ENCODE measurements around the gene COX4I1.
"Not testable (repeated sequence)": the region's sequence is repeated elsewhere in the genome, so short reads cannot be mapped to it uniquely, and the experiment has no call there.

Gene COX4I1

DNA sequence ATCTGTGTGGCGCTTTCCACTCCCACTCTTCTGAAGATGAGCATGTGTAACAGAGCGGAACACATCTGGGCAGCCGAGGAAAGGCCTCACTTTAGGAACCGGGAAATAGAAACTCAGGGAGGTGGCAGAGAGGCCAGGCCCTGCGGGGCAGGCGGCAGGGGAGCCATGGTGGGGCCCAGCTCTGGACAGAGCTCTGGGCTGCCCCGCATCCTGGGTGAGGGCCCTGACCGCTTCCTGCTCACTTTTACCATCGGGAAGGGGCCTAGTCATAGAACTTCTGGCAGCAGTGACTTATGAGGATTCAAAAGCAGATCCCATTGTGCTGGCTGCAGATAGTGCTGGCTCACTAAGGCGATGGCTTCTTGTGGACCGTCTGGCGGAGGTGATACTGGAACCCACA lies 22.6 kb downstream of the COX4I1 start:
- DNase-seq (ENCODE audit: low read depth in 1 of 2, low spot score in 1 of 2): no peak

DNA sequence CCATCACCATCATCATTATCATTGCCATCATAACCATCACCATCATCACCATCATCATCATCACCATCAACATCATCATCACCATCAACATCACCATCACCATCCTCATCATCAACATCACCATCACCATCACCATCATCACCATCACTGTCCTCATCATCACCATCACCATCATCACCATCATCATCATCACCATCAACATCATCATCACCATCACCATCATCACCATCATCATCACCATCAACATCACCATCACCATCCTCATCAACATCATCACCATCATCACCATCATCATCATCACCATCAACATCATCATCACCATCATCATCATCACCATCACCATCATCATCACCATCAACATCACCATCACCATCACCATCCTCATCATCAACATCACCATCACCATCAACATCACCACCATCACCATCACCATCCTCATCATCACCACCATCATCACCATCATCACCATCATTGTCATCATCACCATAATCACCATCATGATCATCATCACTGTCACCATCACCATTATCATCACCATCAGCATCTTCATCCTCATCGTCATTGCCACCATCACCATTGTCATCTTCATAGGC lies 23.9 kb downstream of the COX4I1 start:
- no peak for DNase-seq (ENCODE audit: low read depth in 1 of 2, low spot score in 1 of 2)

DNA sequence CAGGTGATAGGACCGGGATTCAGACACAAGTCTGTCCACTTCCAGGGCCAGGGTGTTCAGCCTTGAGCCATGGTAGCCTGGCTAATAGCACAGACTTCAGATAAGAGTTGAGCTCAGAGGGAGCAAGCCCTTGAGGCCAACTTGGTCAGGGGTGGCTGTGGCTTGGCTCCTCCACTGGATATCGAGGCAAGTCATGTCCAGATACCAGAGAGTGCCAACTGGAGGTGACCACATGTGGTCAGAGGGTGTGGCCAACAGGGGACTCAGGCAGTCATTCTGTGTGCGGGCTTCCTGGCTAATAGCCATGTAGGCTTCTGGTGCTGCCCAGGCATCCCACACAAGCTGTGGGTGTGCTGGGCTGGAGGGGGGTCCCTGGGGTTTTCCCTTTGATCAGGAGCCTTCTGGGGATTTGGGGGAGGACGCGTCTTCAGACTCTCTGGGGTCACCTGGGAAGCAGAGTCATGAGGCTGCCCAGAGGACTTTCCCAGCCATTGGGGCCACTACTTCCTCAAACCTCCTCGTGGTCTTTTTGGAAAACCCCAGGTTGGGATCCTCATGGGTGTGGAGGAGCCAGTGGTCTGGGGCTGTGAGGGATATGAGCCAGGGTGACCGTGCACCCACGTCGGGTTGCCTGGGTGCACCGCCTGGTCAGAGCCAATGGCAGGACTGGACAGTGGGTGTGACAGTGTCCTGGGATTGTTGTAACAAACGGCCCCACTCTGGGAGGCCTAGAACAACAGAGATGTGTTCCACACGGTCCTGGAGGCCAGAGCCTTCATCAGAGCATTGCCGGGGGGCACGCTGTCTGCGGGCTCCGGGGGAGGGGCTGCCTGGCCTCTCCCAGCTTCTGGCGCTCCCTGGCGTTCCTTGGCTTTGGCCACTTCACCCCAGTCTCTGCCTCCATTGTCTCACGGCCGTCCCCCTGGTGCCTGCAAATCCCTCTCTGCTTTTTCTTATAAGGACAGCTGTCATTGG lies 25.0 kb downstream of the COX4I1 start:
- no peak for DNase-seq (ENCODE audit: low read depth in 1 of 2, low spot score in 1 of 2)

GRCh38 chr16:85825326-85825725 lies 25.8 kb downstream of the COX4I1 start:
- DNase-seq (ENCODE audit: low read depth in 1 of 2, low spot score in 1 of 2): no peak

- no peak for DNase-seq (ENCODE audit: low read depth in 1 of 2, low spot score in 1 of 2)
Observed at GRCh38 chr16:85826686-85827247, 27.3 kb downstream of the COX4I1 start.

- no peak for DNase-seq (ENCODE audit: low read depth in 1 of 2, low spot score in 1 of 2)
Observed at GRCh38 chr16:85828166-85828565, 28.7 kb downstream of the COX4I1 start.

- DNase-seq (ENCODE audit: low read depth in 1 of 2, low spot score in 1 of 2): no peak
Observed at GRCh38 chr16:85829171-85829719, 29.8 kb downstream of the COX4I1 start.

DNA sequence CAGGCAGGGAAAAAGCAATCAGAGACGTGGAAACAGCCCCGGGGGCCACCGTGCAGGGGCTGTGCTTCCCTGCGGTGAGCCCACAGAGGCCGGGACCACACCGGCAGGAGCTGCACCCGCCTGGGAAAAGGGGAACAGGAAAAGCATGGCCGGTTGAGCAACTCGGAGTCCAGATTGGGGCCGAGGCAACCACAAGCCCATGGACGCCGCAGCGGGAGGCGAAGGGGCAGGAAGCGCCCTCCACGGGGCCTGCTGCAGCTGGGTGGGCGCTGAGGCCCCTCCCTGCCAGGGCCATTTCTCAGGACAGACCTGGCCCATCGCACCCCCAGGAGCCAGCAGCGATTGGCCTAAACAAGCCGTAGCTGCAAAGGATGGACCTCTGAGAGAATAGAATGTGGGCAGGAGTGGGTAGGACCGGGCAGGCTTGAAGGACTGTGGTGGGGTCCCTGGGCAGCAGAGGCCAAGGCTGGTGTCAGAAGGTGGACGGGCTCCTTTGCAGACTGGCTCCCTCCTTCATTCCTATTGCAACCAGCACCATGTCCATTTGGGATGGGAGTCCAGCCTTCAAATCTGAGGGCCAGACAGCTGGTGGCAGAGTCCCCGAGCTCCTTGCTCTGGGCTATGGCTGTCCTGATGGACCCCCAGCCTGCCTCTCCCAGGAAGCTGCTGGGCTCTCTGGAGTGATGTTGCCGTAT lies 30.4 kb downstream of the COX4I1 start:
- DNase-seq (ENCODE audit: low read depth in 1 of 2, low spot score in 1 of 2): no peak

DNA sequence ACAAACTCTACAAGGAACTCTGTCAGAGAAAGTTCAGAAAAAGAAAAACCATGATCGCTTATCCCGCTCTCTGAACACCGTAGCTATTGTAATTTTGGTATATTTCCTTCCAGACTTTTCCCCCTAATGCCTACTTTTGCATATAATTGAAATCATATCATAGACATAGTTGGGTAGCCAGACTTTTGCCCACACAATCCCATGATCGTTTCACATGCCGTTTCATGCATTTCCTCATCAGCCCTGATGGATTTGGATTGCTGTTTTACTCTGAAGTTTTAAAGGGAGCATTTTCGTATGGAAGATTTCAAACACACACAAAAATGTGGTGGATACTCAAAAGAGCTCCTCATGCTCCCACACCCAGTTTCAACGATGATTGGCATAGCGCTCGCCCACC lies 31.3 kb downstream of the COX4I1 start:
- no peak for DNase-seq (ENCODE audit: low read depth in 1 of 2, low spot score in 1 of 2)

DNA sequence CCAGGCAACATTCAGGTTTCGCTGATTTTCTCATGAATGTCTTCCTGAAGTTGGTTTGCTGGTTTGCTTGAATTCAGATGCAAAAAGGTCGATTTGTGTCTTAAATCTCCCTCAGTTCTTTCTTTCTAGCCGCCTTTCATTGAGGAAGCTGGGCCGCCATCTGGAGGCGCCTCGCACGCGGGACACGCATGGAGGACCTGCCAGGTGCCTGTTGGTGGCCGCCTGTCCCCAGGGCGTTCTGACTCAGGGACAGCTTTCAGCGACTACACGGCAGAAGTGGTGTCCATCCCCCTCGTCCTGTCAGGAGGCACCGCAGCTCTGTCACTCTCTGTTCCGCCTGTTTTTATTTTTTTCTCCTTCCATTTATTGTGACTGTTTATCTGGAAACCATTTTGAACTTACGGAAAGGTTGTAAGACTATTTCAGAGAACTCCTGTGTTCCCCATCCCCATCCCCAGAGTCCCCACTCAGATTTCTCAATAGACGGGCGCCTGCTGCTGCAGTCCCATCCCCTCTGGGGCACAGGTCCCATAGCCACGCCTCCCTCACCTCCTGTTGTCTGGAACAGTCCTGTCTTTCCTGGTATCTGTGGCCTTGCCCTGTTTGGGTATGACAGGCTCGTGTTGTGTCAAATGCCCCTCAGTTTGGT lies 33.2 kb downstream of the COX4I1 start:
- DNase-seq (ENCODE audit: low read depth in 1 of 2, low spot score in 1 of 2): no peak

DNA sequence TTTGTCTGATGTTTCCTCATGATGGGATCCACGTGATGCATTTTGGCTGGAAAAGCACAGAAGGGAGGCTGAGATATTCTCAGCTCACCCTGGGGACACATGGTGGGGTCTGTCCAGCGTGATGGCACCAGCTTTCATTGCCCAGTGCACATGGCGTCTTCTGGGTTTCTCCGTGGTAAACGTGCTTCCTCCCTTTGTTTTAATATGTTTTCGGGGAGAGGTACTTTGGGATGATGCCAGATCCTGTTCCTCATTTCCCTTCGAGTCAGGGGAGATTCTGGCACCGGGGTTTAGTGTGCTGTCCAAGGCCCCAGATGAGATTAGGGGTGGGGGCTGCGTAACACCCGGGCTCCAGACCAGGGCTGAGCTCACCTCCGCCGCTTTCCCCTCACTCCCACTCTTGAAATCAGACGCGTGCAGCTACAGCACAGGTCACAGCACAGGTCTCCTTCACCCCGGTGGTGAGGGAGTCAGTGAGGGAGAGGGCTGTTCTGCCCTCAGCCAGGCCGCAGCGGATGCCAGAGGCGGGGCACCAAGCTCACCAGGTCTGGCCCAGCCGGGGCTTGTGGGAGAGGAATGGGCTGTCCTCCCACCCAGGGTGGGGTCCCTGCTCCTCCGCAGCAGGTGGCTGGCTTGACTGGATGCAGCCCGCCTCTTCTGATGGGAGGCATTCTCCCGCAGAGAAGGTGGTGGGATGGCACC lies 33.9 kb downstream of the COX4I1 start:
- DNase-seq (ENCODE audit: low read depth in 1 of 2, low spot score in 1 of 2): no peak

DNA sequence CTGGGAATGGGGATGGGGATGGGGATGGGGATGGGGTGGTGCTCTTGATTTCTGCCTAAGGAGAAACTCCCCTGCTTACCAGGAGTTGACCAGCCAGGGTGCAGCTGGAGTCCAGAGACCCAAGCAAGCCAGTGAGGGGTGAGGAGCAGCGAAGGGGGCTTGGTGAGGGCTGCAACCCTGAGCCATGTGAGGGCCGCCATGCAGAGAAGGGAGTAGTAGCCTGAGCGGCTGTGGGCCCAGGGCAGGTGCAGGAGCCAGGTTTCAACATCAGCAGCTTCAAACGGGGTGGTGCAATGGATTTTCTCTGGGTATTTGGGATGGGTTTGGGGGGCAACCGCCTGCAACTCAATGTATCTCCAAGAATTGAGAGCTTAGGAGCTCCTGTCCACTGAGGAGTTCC lies 35.2 kb downstream of the COX4I1 start:
- no peak for DNase-seq (ENCODE audit: low read depth in 1 of 2, low spot score in 1 of 2)

DNA sequence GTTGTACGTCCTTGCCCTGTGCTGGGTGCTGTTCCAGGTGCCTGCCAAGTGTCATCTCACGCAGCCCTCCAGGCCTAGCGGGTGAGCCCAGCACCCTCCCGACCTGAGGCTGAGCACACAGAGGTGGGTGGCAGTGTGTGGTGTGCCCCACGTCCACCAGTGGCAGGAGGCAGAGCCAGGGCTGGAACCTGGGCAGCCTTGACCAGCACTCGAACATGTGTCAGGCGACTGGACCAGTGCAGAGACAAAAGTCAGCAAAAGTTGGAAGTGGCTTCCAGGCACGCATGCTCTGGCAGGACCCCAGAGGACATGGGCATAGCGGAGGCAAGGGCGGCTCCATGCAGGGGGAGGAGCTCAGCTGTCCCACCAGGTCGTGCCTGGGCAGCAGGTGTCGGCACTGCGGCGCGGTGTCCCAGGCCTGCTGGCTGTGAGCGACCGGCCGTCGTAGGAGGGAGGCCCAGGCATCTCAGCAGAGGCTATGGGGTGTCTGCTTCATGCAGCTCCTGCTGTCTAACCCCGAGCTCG lies 35.8 kb downstream of the COX4I1 start:
- DNase-seq (ENCODE audit: low read depth in 1 of 2, low spot score in 1 of 2): no peak

DNA sequence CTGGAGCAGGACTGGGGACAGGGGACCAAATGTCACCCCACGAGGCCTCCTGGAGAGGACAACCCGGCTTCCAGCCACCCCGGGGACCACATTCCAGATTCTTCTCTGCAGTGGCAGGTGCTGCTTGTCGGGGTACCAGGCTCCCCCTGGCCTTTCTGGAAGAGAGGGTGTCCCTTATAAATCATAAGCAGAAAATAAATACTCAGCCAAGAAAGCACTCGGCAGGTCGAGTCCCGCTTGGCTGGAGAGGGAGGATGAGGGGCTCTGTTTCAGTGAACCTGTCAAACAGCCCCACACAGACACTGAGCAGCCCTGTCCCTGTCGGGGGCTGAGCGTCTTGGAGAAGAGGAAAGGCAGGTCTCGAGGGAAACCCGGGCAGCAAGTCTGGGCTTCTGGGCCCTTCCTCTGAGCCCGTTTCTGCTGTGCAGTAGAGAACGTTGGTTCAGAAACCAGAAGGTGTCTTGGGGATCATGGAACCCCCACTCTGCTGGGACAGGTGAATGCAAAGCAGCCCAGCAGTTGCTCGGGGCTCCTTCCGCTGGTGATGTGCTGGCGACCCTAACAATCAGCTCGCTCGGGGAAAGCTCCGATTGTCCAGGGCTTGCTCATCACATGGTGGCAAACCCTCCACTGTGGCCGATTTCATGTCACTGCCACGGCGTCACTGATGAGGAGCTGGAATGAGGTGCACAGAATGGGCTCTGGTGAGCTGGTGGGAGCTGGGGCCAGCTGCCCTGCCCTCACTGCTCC lies 36.6 kb downstream of the COX4I1 start:
- no peak for DNase-seq (ENCODE audit: low read depth in 1 of 2, low spot score in 1 of 2)

- no peak for DNase-seq (ENCODE audit: low read depth in 1 of 2, low spot score in 1 of 2)
Observed at GRCh38 chr16:85836706-85837582, 37.4 kb downstream of the COX4I1 start.

GRCh38 chr16:85837654-85838053 lies 38.2 kb downstream of the COX4I1 start:
- DNase-seq (ENCODE audit: low read depth in 1 of 2, low spot score in 1 of 2): not testable (repeated sequence)

- no peak for DNase-seq (ENCODE audit: low read depth in 1 of 2, low spot score in 1 of 2)
Observed at GRCh38 chr16:85838381-85838780, 38.9 kb downstream of the COX4I1 start.

DNA sequence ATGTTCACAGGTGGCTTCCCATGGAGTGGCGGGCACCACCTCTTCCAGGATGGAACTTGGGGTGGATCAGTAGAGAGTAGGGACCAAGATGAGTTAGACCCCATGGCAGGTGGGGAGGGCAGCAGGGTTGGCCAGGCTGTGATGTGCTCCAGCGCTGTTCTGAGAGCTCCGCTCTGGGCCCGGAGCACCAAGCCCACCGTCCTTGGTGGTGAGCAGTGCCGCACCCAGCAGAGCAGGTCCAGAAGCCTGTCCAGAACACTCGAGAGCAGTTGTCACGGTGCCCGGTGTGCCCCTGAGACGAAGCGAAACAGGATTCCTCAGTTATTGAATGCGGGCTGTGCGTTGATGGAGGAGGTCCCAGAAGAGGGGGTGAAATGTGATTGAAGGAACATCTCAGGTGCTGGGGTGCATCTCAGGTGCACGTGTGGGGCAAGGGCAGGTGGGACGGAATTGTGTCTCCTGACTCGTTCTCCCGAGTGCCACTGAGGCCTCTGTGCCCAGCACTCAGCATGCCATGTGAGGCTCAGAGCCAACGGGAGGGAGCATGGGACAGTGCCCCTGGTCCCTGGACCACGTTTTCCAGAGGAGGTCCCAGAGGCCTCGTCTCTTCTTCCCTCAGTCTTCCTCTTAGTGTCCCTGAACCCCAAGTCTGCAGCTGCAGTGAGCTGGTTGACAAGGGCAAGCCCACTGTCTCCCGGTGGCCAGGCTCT lies 39.5 kb downstream of the COX4I1 start:
- no peak for DNase-seq (ENCODE audit: low read depth in 1 of 2, low spot score in 1 of 2)

Measured in activated T-helper 1 cell treated with anti-CD3 and anti-CD28 coated beads, Interleukin-2, amount 50 U/mL, for 16 hours (primary cell).